HG03280 (cell line): ENCODE measurements around the gene MED12L.
"Not testable (repeated sequence)": the region's sequence is repeated elsewhere in the genome, so short reads cannot be mapped to it uniquely, and the experiment has no call there.

Experiments
- ATAC-seq: cut with Tn5 transposase; IDR thresholded peaks from one replicate; pipeline ENCODE4 v1.9.1; 2021; ENCODE audit warnings: mild to moderate bottlenecking, moderate library complexity; ENCODE audit not compliant: unreplicated experiment

MED12L gene

GRCh38 chr3:151206201-151206600, 120.7 kb downstream of the MED12L start:
- no peak for ATAC-seq

- no peak for ATAC-seq
These were observed 124.2 kb downstream of the MED12L start for GRCh38 chr3:151209654-151210053.

- no peak for ATAC-seq
These were observed 125.4 kb downstream of the MED12L start for GRCh38 chr3:151210676-151211381.

- ATAC-seq, result no peak
These were observed 127.7 kb downstream of the MED12L start for GRCh38 chr3:151213151-151213550.

- no peak for ATAC-seq
These were observed 128.4 kb downstream of the MED12L start for GRCh38 chr3:151213881-151214280.

GRCh38 chr3:151214459-151214858, 129.0 kb downstream of the MED12L start:
- no peak for ATAC-seq

- ATAC-seq, result no peak
These were observed 131.5 kb downstream of the MED12L start for GRCh38 chr3:151216641-151217607.

- ATAC-seq, result no peak
These were observed 132.7 kb downstream of the MED12L start for GRCh38 chr3:151218136-151218535.

GRCh38 chr3:151219056-151219455, 133.6 kb downstream of the MED12L start:
- ATAC-seq, result no peak

GRCh38 chr3:151224268-151224866, 138.9 kb downstream of the MED12L start:
- no peak for ATAC-seq

- ATAC-seq, result no peak
These were observed 139.8 kb downstream of the MED12L start for GRCh38 chr3:151225040-151225975.

GRCh38 chr3:151226088-151226563, 140.7 kb downstream of the MED12L start:
- no peak for ATAC-seq

GRCh38 chr3:151226825-151227224, 141.4 kb downstream of the MED12L start:
- ATAC-seq, result no peak

- peak; percentile 41 for ATAC-seq
These were observed 141.9 kb downstream of the MED12L start for GRCh38 chr3:151227266-151227806.

GRCh38 chr3:151227807-151228665, 142.6 kb downstream of the MED12L start:
- ATAC-seq, result peak; percentile 91

GRCh38 chr3:151228666-151229040, 143.2 kb downstream of the MED12L start:
- ATAC-seq, result no peak

GRCh38 chr3:151230646-151231045, 145.2 kb downstream of the MED12L start:
- no peak for ATAC-seq

GRCh38 chr3:151232403-151232802, 146.9 kb downstream of the MED12L start:
- ATAC-seq, result not testable (repeated sequence)

- ATAC-seq, result no peak
These were observed 147.5 kb downstream of the MED12L start for GRCh38 chr3:151232991-151233390.
